AG08396 (cell line): Measurements from ENCODE around the gene DYNLT1.

ENCODE experiments used
- DNase-seq: peaks from one replicate; pipeline ENCODE4 v3.0.0; 2012; ENCODE audit warnings: low spot score, mixed read lengths

Gene DYNLT1

GRCh38 chr6:158597565-158597964 is 47.0 kb downstream of the DYNLT1 start:
- no peak for DNase-seq

GRCh38 chr6:158596861-158597260 is 47.7 kb downstream of the DYNLT1 start:
- no peak for DNase-seq

- DNase-seq = no peak
Measured at GRCh38 chr6:158595223-158595622, 49.3 kb downstream of the DYNLT1 start.

GRCh38 chr6:158593670-158594069 is 50.9 kb downstream of the DYNLT1 start:
- no peak for DNase-seq

GRCh38 chr6:158591810-158592209 is 52.7 kb downstream of the DYNLT1 start:
- DNase-seq = no peak

GRCh38 chr6:158591134-158591809 is 53.3 kb downstream of the DYNLT1 start:
- no peak for DNase-seq

GRCh38 chr6:158589366-158589765 is 55.2 kb downstream of the DYNLT1 start:
- DNase-seq = no peak

- DNase-seq = no peak
Measured at GRCh38 chr6:158586652-158587051, 57.9 kb downstream of the DYNLT1 start.
